GM18520 (cell line): Measurements from ENCODE around the gene LINC01488.

ENCODE experiments used
- ATAC-seq: cut with Tn5 transposase; IDR thresholded peaks from one replicate; pipeline ENCODE4 v1.9.1; 2021; ENCODE audit not compliant: unreplicated experiment

LINC01488 gene

GRCh38 chr11:69524291-69524882 lies 42.9 kb downstream of the LINC01488 start:
- ATAC-seq: no peak

GRCh38 chr11:69524991-69525411 lies 43.5 kb downstream of the LINC01488 start:
- ATAC-seq: no peak

GRCh38 chr11:69525516-69526452 lies 44.3 kb downstream of the LINC01488 start:
- no peak for ATAC-seq

- no peak for ATAC-seq
Observed at GRCh38 chr11:69526453-69526810, 45.0 kb downstream of the LINC01488 start.

- ATAC-seq: no peak
Observed at GRCh38 chr11:69529001-69529400, 47.5 kb downstream of the LINC01488 start.

GRCh38 chr11:69530278-69531070 lies 49.0 kb downstream of the LINC01488 start:
- no peak for ATAC-seq

- no peak for ATAC-seq
Observed at GRCh38 chr11:69531071-69531716, 49.7 kb downstream of the LINC01488 start.

- no peak for ATAC-seq
Observed at GRCh38 chr11:69531717-69532088, 50.2 kb downstream of the LINC01488 start.

- no peak for ATAC-seq
Observed at GRCh38 chr11:69533296-69534165, 52.1 kb downstream of the LINC01488 start.

- no peak for ATAC-seq
Observed at GRCh38 chr11:69534166-69534530, 52.7 kb downstream of the LINC01488 start.

GRCh38 chr11:69535908-69536307 lies 54.4 kb downstream of the LINC01488 start:
- no peak for ATAC-seq

GRCh38 chr11:69536406-69536805 lies 54.9 kb downstream of the LINC01488 start:
- no peak for ATAC-seq

GRCh38 chr11:69537126-69537525 lies 55.7 kb downstream of the LINC01488 start:
- ATAC-seq: no peak

- no peak for ATAC-seq
Observed at GRCh38 chr11:69537855-69538640, 56.6 kb downstream of the LINC01488 start.

- no peak for ATAC-seq
Observed at GRCh38 chr11:69538854-69539253, 57.4 kb downstream of the LINC01488 start.

GRCh38 chr11:69539416-69540117 lies 58.1 kb downstream of the LINC01488 start:
- no peak for ATAC-seq

- no peak for ATAC-seq
Observed at GRCh38 chr11:69540118-69541000, 58.9 kb downstream of the LINC01488 start.

- no peak for ATAC-seq
Observed at GRCh38 chr11:69541001-69541285, 59.5 kb downstream of the LINC01488 start.
